WERI-Rb-1 (cell line): ENCODE results near the gene MYO1B.

Source experiments
- DNase-seq: peaks from one replicate; pipeline ENCODE4 v3.0.0-alpha.2; 2020
- H3K27ac ChIP-seq: fragments of 250-450 bp; sonication (Bioruptor Pico); 2 replicates; pipeline ENCODE4 v1.5.1; 2020; ENCODE audit warnings: mild to moderate bottlenecking, moderate library complexity
- H3K27me3 ChIP-seq: fragments of 250-450 bp; sonication (Bioruptor Pico); 2 replicates; pipeline ENCODE4 v1.5.1; 2021; ENCODE audit warnings: mild to moderate bottlenecking, low read depth, moderate library complexity; ENCODE audit not compliant: insufficient read depth, severe bottlenecking
- H3K36me3 ChIP-seq: fragments of 250-450 bp; sonication (Bioruptor Pico); 2 replicates; pipeline ENCODE4 v1.5.1; 2020; ENCODE audit warnings: mild to moderate bottlenecking, moderate library complexity
- H3K4me3 ChIP-seq: 2 replicates; pipeline ENCODE4 v1.5.1; 2011; ENCODE audit warnings: low read depth, mild to moderate bottlenecking, control low read depth, low read length
- H3K9me3 ChIP-seq: fragments of 250-450 bp; sonication (Bioruptor Pico); 2 replicates; pipeline ENCODE4 v1.5.1; 2021; ENCODE audit warnings: mild to moderate bottlenecking, moderate library complexity; ENCODE audit not compliant: severe bottlenecking
- TF ChIP-seq, protein P1 (sequence below): IDR thresholded peaks from 2 replicates; pipeline ENCODE4 v1.5.1; 2011; ENCODE audit warnings: low read depth, mild to moderate bottlenecking, control low read depth, inconsistent platforms, low read length

MYO1B gene

GRCh38 chr2:191335875-191336464 is 90.8 kb downstream of the MYO1B start:
- TF ChIP-seq, protein P1, sequence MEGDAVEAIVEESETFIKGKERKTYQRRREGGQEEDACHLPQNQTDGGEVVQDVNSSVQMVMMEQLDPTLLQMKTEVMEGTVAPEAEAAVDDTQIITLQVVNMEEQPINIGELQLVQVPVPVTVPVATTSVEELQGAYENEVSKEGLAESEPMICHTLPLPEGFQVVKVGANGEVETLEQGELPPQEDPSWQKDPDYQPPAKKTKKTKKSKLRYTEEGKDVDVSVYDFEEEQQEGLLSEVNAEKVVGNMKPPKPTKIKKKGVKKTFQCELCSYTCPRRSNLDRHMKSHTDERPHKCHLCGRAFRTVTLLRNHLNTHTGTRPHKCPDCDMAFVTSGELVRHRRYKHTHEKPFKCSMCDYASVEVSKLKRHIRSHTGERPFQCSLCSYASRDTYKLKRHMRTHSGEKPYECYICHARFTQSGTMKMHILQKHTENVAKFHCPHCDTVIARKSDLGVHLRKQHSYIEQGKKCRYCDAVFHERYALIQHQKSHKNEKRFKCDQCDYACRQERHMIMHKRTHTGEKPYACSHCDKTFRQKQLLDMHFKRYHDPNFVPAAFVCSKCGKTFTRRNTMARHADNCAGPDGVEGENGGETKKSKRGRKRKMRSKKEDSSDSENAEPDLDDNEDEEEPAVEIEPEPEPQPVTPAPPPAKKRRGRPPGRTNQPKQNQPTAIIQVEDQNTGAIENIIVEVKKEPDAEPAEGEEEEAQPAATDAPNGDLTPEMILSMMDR, result no peak
- H3K36me3 ChIP-seq, result no peaks in the 10 kb centered on the region; the same call in 1 of the 2 replicates
- DNase-seq, result no peak
- H3K27ac ChIP-seq, result no peak overlapping the region
- H3K4me3 ChIP-seq, result no peak overlapping the region
- no peaks in the 10 kb centered on the region for H3K9me3 ChIP-seq
- H3K27me3 ChIP-seq, result no peaks in the 10 kb centered on the region

DNA sequence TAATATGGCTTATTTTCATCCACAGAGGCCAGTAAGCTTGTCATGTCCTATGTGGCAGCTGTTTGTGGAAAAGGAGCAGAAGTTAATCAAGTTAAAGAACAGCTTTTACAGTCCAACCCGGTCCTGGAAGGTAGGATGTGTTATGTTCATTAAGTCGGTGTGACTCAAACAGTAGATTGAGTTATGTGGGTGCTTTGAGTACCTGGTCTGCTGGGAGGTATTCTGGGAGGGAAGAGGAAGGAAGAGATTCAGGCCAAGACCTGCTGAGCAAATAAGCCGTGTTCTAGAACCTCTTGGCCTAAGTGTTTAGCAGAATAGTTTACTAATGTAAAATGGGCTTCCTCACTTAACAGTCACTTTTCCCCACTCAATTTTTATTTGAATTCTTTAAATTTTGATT is 96.2 kb downstream of the MYO1B start:
- no peaks in the 10 kb centered on the region; the same call in none of the 2 replicates for H3K36me3 ChIP-seq
- TF ChIP-seq, protein P1, result no peak
- no peak overlapping the region for H3K4me3 ChIP-seq
- DNase-seq, result no peak
- no peaks in the 10 kb centered on the region for H3K27me3 ChIP-seq
- no peaks in the 10 kb centered on the region for H3K9me3 ChIP-seq
- no peak overlapping the region for H3K27ac ChIP-seq

DNA sequence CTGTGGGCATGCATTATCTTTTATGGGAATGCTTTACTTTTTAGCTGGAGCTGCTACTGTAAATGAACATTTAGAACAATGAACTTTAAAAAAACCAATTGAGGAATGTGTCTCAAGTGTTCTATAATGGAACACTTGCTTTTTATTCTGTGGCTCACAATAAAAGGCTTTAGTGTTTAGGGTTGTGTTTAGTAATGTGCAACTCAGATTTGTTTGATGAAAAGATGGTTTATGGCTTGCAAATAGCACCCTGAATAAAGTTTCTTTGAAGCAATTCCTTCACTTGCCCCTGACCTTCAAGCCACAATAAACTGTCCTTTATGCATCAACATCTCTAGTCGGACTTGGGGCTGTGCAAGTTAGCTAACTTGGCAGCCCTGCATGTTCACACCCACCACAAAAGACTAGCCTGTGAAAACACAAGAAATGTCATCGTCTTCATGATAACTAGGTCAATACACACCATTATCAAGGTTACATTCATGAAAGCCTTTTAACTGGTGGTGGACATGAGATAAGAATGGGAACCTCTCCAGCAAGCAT is 98.7 kb downstream of the MYO1B start:
- H3K27ac ChIP-seq, result no peak overlapping the region
- H3K36me3 ChIP-seq, result no peaks in the 10 kb centered on the region; the same call in none of the 2 replicates
- TF ChIP-seq, protein P1, result no peak
- H3K27me3 ChIP-seq, result no peaks in the 10 kb centered on the region
- H3K9me3 ChIP-seq, result no peaks in the 10 kb centered on the region
- no peak for DNase-seq
- no peak overlapping the region for H3K4me3 ChIP-seq

GRCh38 chr2:191345788-191346187 is 100.6 kb downstream of the MYO1B start:
- Histone ChIP-seq H3K27me3 (no peaks in the 10 kb centered on the region), H3K4me3 (no peak overlapping the region), H3K9me3 (no peaks in the 10 kb centered on the region), H3K27ac (no peak overlapping the region), H3K36me3 (no peaks in the 10 kb centered on the region; the same call in none of the 2 replicates)
- DNase-seq, result no peak
- TF ChIP-seq, protein P1, result no peak

GRCh38 chr2:191347154-191347553 is 102.0 kb downstream of the MYO1B start:
- TF ChIP-seq, protein P1, result no peak
- DNase-seq, result no peak
- Histone ChIP-seq H3K36me3 (no peaks in the 10 kb centered on the region; the same call in none of the 2 replicates), H3K27ac (no peak overlapping the region), H3K27me3 (no peaks in the 10 kb centered on the region), H3K9me3 (no peaks in the 10 kb centered on the region), H3K4me3 (no peak overlapping the region)

- Histone ChIP-seq H3K27me3 (no peaks in the 10 kb centered on the region), H3K36me3 (no peaks in the 10 kb centered on the region; the same call in none of the 2 replicates), H3K9me3 (no peaks in the 10 kb centered on the region), H3K27ac (no peak overlapping the region), H3K4me3 (no peak overlapping the region)
- TF ChIP-seq, protein P1, result no peak
- DNase-seq, result no peak
Observed at GRCh38 chr2:191347881-191348280, 102.7 kb downstream of the MYO1B start.
